HG03280 (cell line): ENCODE measurements around the gene SOD3.

Experiments used
- ATAC-seq: cut with Tn5 transposase; IDR thresholded peaks from one replicate; pipeline ENCODE4 v1.9.1; 2021; ENCODE audit warnings: mild to moderate bottlenecking, moderate library complexity; ENCODE audit not compliant: unreplicated experiment

Gene SOD3

DNA sequence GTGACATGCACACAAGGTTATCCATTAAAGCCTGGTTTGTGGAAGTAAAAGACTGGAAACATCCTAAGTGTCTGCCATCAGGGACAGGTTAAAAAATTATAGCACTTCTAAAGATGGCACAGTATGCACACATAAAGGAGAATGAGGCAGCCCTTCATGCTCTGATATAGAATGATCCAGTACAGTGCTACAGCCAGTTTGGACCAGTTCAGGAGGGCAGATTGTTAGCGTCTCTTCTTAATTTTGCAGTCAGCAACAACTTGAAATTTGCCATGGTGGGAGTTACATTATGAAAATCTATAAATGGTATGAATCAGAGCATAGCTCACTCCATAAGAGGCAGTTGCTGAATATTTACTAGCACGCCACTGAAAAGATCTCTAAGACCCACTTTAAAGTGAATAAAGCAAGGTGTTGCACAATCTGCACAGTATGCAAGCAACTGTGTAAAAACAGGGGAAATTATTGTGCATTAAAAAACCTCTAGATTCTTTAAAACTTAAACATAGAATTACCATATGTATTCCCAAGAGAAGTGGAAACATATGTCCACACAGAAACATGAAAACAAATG is 20.3 kb upstream of the SOD3 start:
- ATAC-seq, result no peak

GRCh38 chr4:24775750-24776149 is 19.6 kb upstream of the SOD3 start:
- ATAC-seq, result no peak

GRCh38 chr4:24777536-24778463 is 17.6 kb upstream of the SOD3 start:
- no peak for ATAC-seq

DNA sequence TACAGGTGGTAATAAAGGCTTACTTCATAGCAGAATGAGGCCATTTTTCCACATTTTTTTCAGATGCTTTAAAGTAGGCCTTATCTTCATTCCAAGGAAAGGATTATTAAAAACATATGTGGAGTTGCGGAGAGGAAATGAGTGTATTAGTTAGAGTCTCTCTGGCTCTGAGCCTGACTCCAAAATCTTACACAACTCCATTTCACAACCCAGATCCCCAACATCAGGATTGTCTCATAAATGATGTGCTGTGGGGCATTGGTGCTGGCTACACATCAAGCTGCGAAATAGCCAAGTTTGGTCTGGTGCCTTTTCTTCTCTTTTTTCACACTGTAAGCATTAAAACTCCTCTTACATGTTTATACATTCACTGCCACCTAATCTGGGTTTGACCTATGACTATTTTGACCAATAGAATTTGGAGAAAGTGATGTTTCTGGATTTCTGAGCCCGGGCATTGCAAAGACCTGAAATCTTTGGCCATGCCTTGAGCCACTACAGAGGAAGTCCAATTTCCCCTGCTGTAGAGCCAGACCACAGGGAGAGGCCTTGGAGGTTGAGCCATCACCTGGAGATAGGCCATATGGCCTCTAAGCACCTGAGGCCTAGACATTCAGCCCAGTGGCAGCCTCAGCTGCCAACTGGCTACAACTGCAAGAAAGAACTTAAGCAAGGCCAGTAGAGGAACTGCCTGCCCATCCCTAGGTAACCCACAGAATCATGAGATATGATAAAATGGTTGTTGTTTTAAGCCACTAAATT is 16.7 kb upstream of the SOD3 start:
- no peak for ATAC-seq

GRCh38 chr4:24780936-24781495 is 14.4 kb upstream of the SOD3 start:
- no peak for ATAC-seq

- no peak for ATAC-seq
Measured at GRCh38 chr4:24781999-24782745, 13.2 kb upstream of the SOD3 start.

- ATAC-seq, result no peak
Measured at GRCh38 chr4:24783506-24783905, 11.9 kb upstream of the SOD3 start.

- no peak for ATAC-seq
Measured at GRCh38 chr4:24791043-24791442, 4.3 kb upstream of the SOD3 start.

- no peak for ATAC-seq
Measured at GRCh38 chr4:24792552-24792951, 2.8 kb upstream of the SOD3 start.

GRCh38 chr4:24793219-24794005 is 2.0 kb upstream of the SOD3 start:
- no peak for ATAC-seq

- ATAC-seq, result no peak
Measured at GRCh38 chr4:24794051-24794450, 1.3 kb upstream of the SOD3 start.

GRCh38 chr4:24794480-24794879 is 893 bp upstream of the SOD3 start:
- ATAC-seq, result no peak

DNA sequence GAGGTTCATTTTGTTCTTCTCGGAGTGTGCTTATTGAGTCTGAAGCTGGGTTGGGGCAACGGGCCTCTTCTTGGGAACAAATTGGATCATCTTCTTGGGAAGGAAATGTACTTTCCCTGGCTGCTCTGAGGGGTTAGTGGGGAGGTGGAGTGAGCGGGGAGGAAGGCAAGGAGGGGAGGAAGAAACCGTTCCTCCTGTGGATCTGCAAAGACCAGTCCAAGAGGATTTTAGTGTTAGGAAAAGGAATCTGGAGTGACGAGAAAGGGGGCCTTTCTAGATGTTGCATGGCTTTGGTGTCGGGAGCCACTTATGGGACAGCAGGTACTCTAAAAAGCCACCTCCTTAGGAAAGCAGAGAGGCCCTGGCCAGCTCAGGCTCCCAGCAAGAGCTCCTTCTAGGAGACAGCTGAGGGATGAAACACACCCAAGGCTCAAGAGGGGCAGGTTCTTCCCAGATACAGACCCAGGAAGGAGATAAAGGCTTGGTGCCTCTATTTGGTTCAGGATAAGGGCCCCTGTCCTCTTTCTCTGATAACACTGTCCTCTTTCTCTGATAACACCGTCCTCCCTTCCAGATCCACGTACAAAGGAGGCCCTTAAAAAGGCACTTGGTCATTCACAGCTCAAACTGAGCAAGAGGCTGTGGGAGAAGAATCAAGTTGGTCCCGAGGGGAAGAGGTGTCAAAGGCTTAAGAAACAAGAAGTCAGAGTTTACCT is 451 bp downstream of the SOD3 start:
- no peak for ATAC-seq

GRCh38 chr4:24796620-24797019 is 1.2 kb downstream of the SOD3 start:
- no peak for ATAC-seq

DNA sequence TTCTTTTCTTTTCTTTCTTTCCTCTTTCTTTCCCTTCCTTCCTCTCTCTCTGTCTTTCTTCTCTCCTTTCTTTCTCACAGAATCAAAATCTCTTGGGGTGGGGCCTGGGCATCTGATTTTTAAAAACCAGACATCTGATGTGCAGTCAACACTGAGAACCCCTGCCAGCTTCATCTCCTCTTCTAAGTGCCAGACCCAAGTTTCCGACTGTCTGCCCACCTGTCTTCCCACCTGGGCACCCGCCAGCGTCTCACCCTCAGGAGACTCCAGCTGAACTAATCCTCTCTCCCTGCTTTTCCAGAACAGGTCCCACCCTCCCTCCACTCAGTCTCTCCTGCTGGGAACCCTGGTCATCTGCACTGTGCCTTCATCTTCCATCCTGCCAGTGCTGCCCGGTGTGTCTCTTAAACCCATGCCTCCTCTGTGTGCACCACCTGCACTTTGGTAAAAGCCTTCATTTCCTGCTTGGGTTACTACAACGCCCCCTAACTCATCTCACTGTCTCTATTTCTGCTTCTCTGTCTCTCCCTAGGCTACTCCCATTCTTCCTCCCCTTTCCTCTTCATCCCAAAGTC is 2.8 kb downstream of the SOD3 start:
- ATAC-seq, result no peak

DNA sequence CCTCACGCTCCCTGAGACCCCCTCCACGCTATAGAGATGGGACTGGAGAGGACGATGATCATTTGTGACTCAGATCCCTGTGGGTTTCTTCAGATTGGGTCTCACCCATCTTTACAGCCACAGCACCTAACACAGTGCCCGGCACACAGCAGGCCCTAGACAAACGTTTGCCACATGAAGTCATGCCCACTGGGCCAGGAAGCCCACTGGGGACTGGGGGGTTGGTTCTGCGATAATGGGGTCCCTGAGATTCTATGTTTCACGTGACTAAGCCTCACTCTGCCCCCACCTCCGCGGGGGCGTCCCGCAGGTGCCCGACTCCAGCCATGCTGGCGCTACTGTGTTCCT is 3.8 kb downstream of the SOD3 start:
- ATAC-seq, result no peak

DNA sequence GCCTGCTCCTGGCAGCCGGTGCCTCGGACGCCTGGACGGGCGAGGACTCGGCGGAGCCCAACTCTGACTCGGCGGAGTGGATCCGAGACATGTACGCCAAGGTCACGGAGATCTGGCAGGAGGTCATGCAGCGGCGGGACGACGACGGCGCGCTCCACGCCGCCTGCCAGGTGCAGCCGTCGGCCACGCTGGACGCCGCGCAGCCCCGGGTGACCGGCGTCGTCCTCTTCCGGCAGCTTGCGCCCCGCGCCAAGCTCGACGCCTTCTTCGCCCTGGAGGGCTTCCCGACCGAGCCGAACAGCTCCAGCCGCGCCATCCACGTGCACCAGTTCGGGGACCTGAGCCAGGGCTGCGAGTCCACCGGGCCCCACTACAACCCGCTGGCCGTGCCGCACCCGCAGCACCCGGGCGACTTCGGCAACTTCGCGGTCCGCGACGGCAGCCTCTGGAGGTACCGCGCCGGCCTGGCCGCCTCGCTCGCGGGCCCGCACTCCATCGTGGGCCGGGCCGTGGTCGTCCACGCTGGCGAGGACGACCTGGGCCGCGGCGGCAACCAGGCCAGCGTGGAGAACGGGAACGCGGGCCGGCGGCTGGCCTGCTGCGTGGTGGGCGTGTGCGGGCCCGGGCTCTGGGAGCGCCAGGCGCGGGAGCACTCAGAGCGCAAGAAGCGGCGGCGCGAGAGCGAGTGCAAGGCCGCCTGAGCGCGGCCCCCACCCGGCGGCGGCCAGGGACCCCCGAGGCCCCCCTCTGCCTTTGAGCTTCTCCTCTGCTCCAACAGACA is 4.4 kb downstream of the SOD3 start:
- ATAC-seq, result no peak

- no peak for ATAC-seq
Measured at GRCh38 chr4:24800325-24800895, 5.0 kb downstream of the SOD3 start.
